Stimulated activated CD8-positive, alpha-beta memory T cell treated with anti-CD3 and anti-CD28 coated beads, Interleukin-12 subunit alpha, Interleukin-12 subunit beta, amount 100 ng/mL, for 4 hours (primary cell): ENCODE results near the gene NAALADL1.
"Not testable (repeated sequence)": the region's sequence is repeated elsewhere in the genome, so short reads cannot be mapped to it uniquely, and the experiment has no call there.

ENCODE experiments used
- DNase-seq: peaks from one replicate; pipeline ENCODE4 v3.0.0-alpha.2; 2020; ENCODE audit warnings: low read depth

NAALADL1 gene

GRCh38 chr11:65051398-65051858 lies 6.9 kb downstream of the NAALADL1 start:
- no peak for DNase-seq

GRCh38 chr11:65047581-65048422 lies 10.6 kb downstream of the NAALADL1 start:
- DNase-seq = no peak

GRCh38 chr11:65045728-65046127 lies 12.6 kb downstream of the NAALADL1 start:
- DNase-seq = no peak

GRCh38 chr11:65045061-65045460 lies 13.3 kb downstream of the NAALADL1 start:
- DNase-seq = no peak

GRCh38 chr11:65043881-65044501 lies 14.4 kb downstream of the NAALADL1 start:
- no peak for DNase-seq

- DNase-seq = no peak
Measured at GRCh38 chr11:65042891-65043290, 15.5 kb downstream of the NAALADL1 start.

- DNase-seq = peak; percentile 75
Measured at GRCh38 chr11:65040847-65041622, 17.3 kb downstream of the NAALADL1 start, which contains the start of gene SAC3D1. SAC3D1 (plus strand) TSS chr11:65041210; CDS start chr11:65041293, 83 bp downstream.

- no peak for DNase-seq
Measured at GRCh38 chr11:65040520-65040846, 17.9 kb downstream of the NAALADL1 start.

GRCh38 chr11:65036931-65037330 lies 21.4 kb downstream of the NAALADL1 start:
- no peak for DNase-seq

- no peak for DNase-seq
Measured at GRCh38 chr11:65035579-65035978, 22.8 kb downstream of the NAALADL1 start.

GRCh38 chr11:65034423-65034822 lies 23.9 kb downstream of the NAALADL1 start:
- DNase-seq = no peak

GRCh38 chr11:65032216-65032615 lies 26.1 kb downstream of the NAALADL1 start:
- DNase-seq = no peak

- DNase-seq = peak; percentile 75
Measured at GRCh38 chr11:65027213-65028067, 30.9 kb downstream of the NAALADL1 start, which contains the start of gene SNX15. SNX15 (plus strand) TSS chr11:65027439; CDS start chr11:65027538, 99 bp downstream.

GRCh38 chr11:65026810-65027209 lies 31.5 kb downstream of the NAALADL1 start:
- no peak for DNase-seq

GRCh38 chr11:65023502-65023901 lies 34.9 kb downstream of the NAALADL1 start:
- not testable (repeated sequence) for DNase-seq

GRCh38 chr11:65021509-65021908 lies 36.8 kb downstream of the NAALADL1 start:
- no peak for DNase-seq

- no peak for DNase-seq
Measured at GRCh38 chr11:65021003-65021402, 37.4 kb downstream of the NAALADL1 start.

- no peak for DNase-seq
Measured at GRCh38 chr11:65019824-65020223, 38.5 kb downstream of the NAALADL1 start.

GRCh38 chr11:65017937-65018336 lies 40.4 kb downstream of the NAALADL1 start:
- no peak for DNase-seq

- DNase-seq = no peak
Measured at GRCh38 chr11:65016705-65017104, 41.6 kb downstream of the NAALADL1 start.

GRCh38 chr11:65014726-65015227 lies 43.6 kb downstream of the NAALADL1 start:
- no peak for DNase-seq
